Right lobe of liver (tissue), 4 donors: ENCODE results near the gene SYT15.

Experiments
- CTCF ChIP-seq, 4 donors: fragments of 200-600 bp in 3 of 4; fragments of 450-650 bp in 1 of 4; IDR thresholded peaks; one replicate each; pipeline versions ENCODE4 v1.5.1 to v1.8.0; 2016 to 2022; ENCODE audit warnings: antibody characterized with exemption in 4 of 4, mild to moderate bottlenecking in 2 of 4
- POLR2A ChIP-seq: fragments of 450-650 bp; IDR thresholded peaks from one replicate; pipeline ENCODE4 v1.6.1; 2017; ENCODE audit warnings: antibody characterized with exemption, mild to moderate bottlenecking
- donor health status: DM: no; HTN: no; CAD: no.
- donor health status: DM: no; HTN: no; CAD: no.
- donor health status: DM: no; HTN: yes; CAD: no.

- no peak for TF ChIP-seq POLR2A
- no peak for TF ChIP-seq CTCF (IDR thresholded peaks at IDR 0.05)
These were observed 23.6 kb upstream of the SYT15 start for GRCh38 chr10:46555366-46555712.
